ENCODE measurements around the gene BTG2. TPM values are rescaled to one million over a fixed set of nuclear protein-coding genes. Genes with fewer than 3 reads are reported as not detected.
A peak's percentile ranks its signal among the peaks of the same experiment; 100 is the strongest.

BTG2 gene
- total RNA-seq, 1 experiment from 2014 or later, result 2.9 TPM

GRCh38 chr1:203306089-203306964 lies 1.0 kb downstream of the BTG2 start:
- Mint-ChIP-seq H3K27me3 (ENCODE audit: low read depth) (peaks cover 98% of the 10 kb centered on the region), H3K36me3 (ENCODE audit: insufficient read depth in 1 of 3, low read depth in 3 of 3) (peaks cover 0 to 3% (median 0%) of the 10 kb centered on the region in 3 experiments; a peak in 2 of 7 replicates), H3K4me3 (peak overlapping the region; percentile 72 to 81), H3K4me1 (peaks cover 44 to 52% of the 10 kb centered on the region in 2 experiments), H3K27ac (peak overlapping the region in 1 of 3 experiments; percentile 50; a peak in 2 of 7 replicates), H3K9me3 (no peaks in the 10 kb centered on the region; a peak in 1 of 5 replicates)
- Histone ChIP-seq H3K27ac (ENCODE audit: insufficient read length, low read depth, low read length) (no peak overlapping the region), H2BK5ac (ENCODE audit: insufficient read length, low read length) (no peak overlapping the region), H4K91ac (ENCODE audit: insufficient read length, low read depth, low read length) (no peak overlapping the region), H3K4ac (ENCODE audit: low read depth, low read length) (no peak overlapping the region), H3K23me2 (ENCODE audit: insufficient read length, low read depth, low read length, poor library complexity, severe bottlenecking) (peaks cover 13% of the 10 kb centered on the region), H3K9ac (ENCODE audit: extremely low read depth, insufficient read length, low read length) (no peak overlapping the region), H2BK15ac (ENCODE audit: low read depth, low read length) (no peak overlapping the region), H3K18ac (ENCODE audit: insufficient read length, low read depth, low read length) (peak overlapping the region; percentile 63), H2BK12ac (ENCODE audit: insufficient read length, low read depth, low read length) (no peak overlapping the region), H2BK20ac (ENCODE audit: low read depth, low read length, poor library complexity, severe bottlenecking) (no peak overlapping the region), H3K79me1 (ENCODE audit: insufficient read depth, low read depth, low read length, poor library complexity, severe bottlenecking) (no peaks in the 10 kb centered on the region), H3K9me3 (ENCODE audit: control insufficient read depth, low read depth, low read length) (no peaks in the 10 kb centered on the region), H3K4me1 (ENCODE audit: insufficient read depth, low read length) (peaks cover 10% of the 10 kb centered on the region), H3K4me2 (ENCODE audit: insufficient read depth, insufficient read length, low read length) (peak overlapping the region; percentile 54), H4K5ac (ENCODE audit: insufficient read length, low read depth, low read length) (no peak overlapping the region), H3K27me3 (ENCODE audit: insufficient read depth, low read length) (peaks cover 79% of the 10 kb centered on the region), H3K79me2 (ENCODE audit: insufficient read depth, low read length) (no peaks in the 10 kb centered on the region), H2BK120ac (ENCODE audit: low read depth, low read length, poor library complexity, severe bottlenecking) (no peak overlapping the region), H2AK5ac (ENCODE audit: insufficient read length, low read length) (no peak overlapping the region), H3K23ac (ENCODE audit: insufficient read length, low read depth, low read length) (no peak overlapping the region), H3T11ph (ENCODE audit: low read length) (no peak overlapping the region), H4K8ac (replicated peaks; ENCODE audit: insufficient read length, low read depth, low read length) (no peak overlapping the region), H3K14ac (ENCODE audit: insufficient read depth, low read length) (peak overlapping the region; percentile 34), H4K20me1 (ENCODE audit: control insufficient read depth, insufficient read depth, insufficient read length) (no peaks in the 10 kb centered on the region), H2AFZ (ENCODE audit: low read length) (no peak overlapping the region), H3K56ac (ENCODE audit: insufficient read length, low read depth, low read length) (no peak overlapping the region)
- DNase-seq, result no peak
- TF ChIP-seq CTCF (conservative IDR thresholded peaks at IDR 0.05), result no peak
- no CpG with 5 or more reads among the region's 22 CpGs for WGBS (ENCODE audit: extremely low coverage, insufficient read length, low lambda C conversion rate)
